ENCODE data around the gene AP5Z1.

- TF ChIP-seq CTCF (conservative IDR thresholded peaks at IDR 0.05) (no peak), EZH2 (IDR thresholded peaks at IDR 0.05; ENCODE audit: low read depth) (no peak)
These were observed 40.7 kb upstream of the AP5Z1 start for GRCh38 chr7:4734587-4735345.

Data from PC-9 (cell line).